ENCODE data around the gene DCP1B. TPM values are rescaled to one million over a fixed set of nuclear protein-coding genes. Genes with fewer than 3 reads are reported as not detected.
A peak's percentile ranks its signal among the peaks of the same experiment; 100 is the strongest.

DCP1B gene
- total RNA-seq, 1 donor from 2014 or later: 13.6 TPM

GRCh38 chr12:2003676-2004112 is 563 bp downstream of the DCP1B start:
- no peaks in the 10 kb centered on the region for H3K36me3 Mint-ChIP-seq (ENCODE audit: low read depth, unreplicated experiment)
- H3K27me3 Mint-ChIP-seq (ENCODE audit: unreplicated experiment): peaks cover 5% of the 10 kb centered on the region
- no peaks in the 10 kb centered on the region for H3K9me3 Mint-ChIP-seq (ENCODE audit: unreplicated experiment)
- TF ChIP-seq CTCF (IDR thresholded peaks at IDR 0.05; ENCODE audit: unreplicated experiment): no peak
- H3K4me3 Mint-ChIP-seq (ENCODE audit: unreplicated experiment): peak overlapping the region; percentile 97
- H3K4me1 Mint-ChIP-seq (ENCODE audit: unreplicated experiment): peaks cover 25% of the 10 kb centered on the region
- H3K27ac Mint-ChIP-seq (ENCODE audit: unreplicated experiment): peak overlapping the region; percentile 99
- DNase-seq (ENCODE audit: low spot score): no peak

GRCh38 chr12:1995205-1995896 is 8.9 kb downstream of the DCP1B start:
- Mint-ChIP-seq H3K27ac (ENCODE audit: unreplicated experiment) (no peak overlapping the region), H3K9me3 (ENCODE audit: unreplicated experiment) (no peaks in the 10 kb centered on the region), H3K36me3 (ENCODE audit: low read depth, unreplicated experiment) (peaks cover 13% of the 10 kb centered on the region), H3K4me3 (ENCODE audit: unreplicated experiment) (no peak overlapping the region), H3K4me1 (ENCODE audit: unreplicated experiment) (peaks cover 5% of the 10 kb centered on the region), H3K27me3 (ENCODE audit: unreplicated experiment) (peaks cover 2% of the 10 kb centered on the region)
- no peak for DNase-seq (ENCODE audit: low spot score)
- no peak for TF ChIP-seq CTCF (IDR thresholded peaks at IDR 0.05; ENCODE audit: unreplicated experiment)

- Mint-ChIP-seq H3K4me3 (ENCODE audit: unreplicated experiment) (no peak overlapping the region), H3K27me3 (ENCODE audit: unreplicated experiment) (peaks cover 2% of the 10 kb centered on the region), H3K36me3 (ENCODE audit: low read depth, unreplicated experiment) (peaks cover 13% of the 10 kb centered on the region), H3K4me1 (ENCODE audit: unreplicated experiment) (peaks cover 5% of the 10 kb centered on the region), H3K9me3 (ENCODE audit: unreplicated experiment) (no peaks in the 10 kb centered on the region), H3K27ac (ENCODE audit: unreplicated experiment) (no peak overlapping the region)
- DNase-seq (ENCODE audit: low spot score): no peak
- no peak for TF ChIP-seq CTCF (IDR thresholded peaks at IDR 0.05; ENCODE audit: unreplicated experiment)
Observed at GRCh38 chr12:1994429-1995143, 9.7 kb downstream of the DCP1B start.

- peaks cover 2% of the 10 kb centered on the region for H3K27me3 Mint-ChIP-seq (ENCODE audit: unreplicated experiment)
- no peak for DNase-seq (ENCODE audit: low spot score)
- peaks cover 13% of the 10 kb centered on the region for H3K36me3 Mint-ChIP-seq (ENCODE audit: low read depth, unreplicated experiment)
- H3K27ac Mint-ChIP-seq (ENCODE audit: unreplicated experiment): no peak overlapping the region
- TF ChIP-seq CTCF (IDR thresholded peaks at IDR 0.05; ENCODE audit: unreplicated experiment): no peak
- no peak overlapping the region for H3K4me3 Mint-ChIP-seq (ENCODE audit: unreplicated experiment)
- H3K4me1 Mint-ChIP-seq (ENCODE audit: unreplicated experiment): peaks cover 8% of the 10 kb centered on the region
- no peaks in the 10 kb centered on the region for H3K9me3 Mint-ChIP-seq (ENCODE audit: unreplicated experiment)
Observed at GRCh38 chr12:1993871-1994371, 10.3 kb downstream of the DCP1B start.

- Mint-ChIP-seq H3K9me3 (ENCODE audit: unreplicated experiment) (no peaks in the 10 kb centered on the region), H3K4me1 (ENCODE audit: unreplicated experiment) (peaks cover 7% of the 10 kb centered on the region), H3K4me3 (ENCODE audit: unreplicated experiment) (no peak overlapping the region), H3K36me3 (ENCODE audit: low read depth, unreplicated experiment) (peaks cover 13% of the 10 kb centered on the region), H3K27ac (ENCODE audit: unreplicated experiment) (no peak overlapping the region), H3K27me3 (ENCODE audit: unreplicated experiment) (peaks cover 2% of the 10 kb centered on the region)
- no peak for TF ChIP-seq CTCF (IDR thresholded peaks at IDR 0.05; ENCODE audit: unreplicated experiment)
- no peak for DNase-seq (ENCODE audit: low spot score)
Observed at GRCh38 chr12:1993341-1993740, 10.9 kb downstream of the DCP1B start.
